Activated naive CD4-positive, alpha-beta T cell treated with anti-CD3 and anti-CD28 coated beads for 36 hours (primary cell): ENCODE results near the gene SS18. TPM values are rescaled to one million over a fixed set of nuclear protein-coding genes. Genes with fewer than 3 reads are reported as not detected.

Experiments used
- CTCF ChIA-PET: fragments of 350-600 bp; sonication (Branson Sonifier 250); formaldehyde crosslinking; loops from one replicate; lab custom pipeline; 2021; ENCODE audit warnings: antibody characterized with exemption; lab: Charles Lee
- DNase-seq: peaks from one replicate; pipeline ENCODE4 v3.0.0-alpha.2; 2020
- H3K27ac Mint-ChIP-seq: one replicate; pipeline ENCODE4 v1.8.0; 2021; ENCODE audit warnings: mild to moderate bottlenecking, mixed read lengths
- H3K27me3 Mint-ChIP-seq: one replicate; pipeline ENCODE4 v1.8.0; 2021; ENCODE audit warnings: low read depth, mixed read lengths
- H3K36me3 Mint-ChIP-seq: one replicate; pipeline ENCODE4 v1.8.0; 2021; ENCODE audit warnings: low read depth, mixed read lengths
- H3K4me1 Mint-ChIP-seq: one replicate; pipeline ENCODE4 v1.8.0; 2021; ENCODE audit warnings: low read depth, mixed read lengths
- H3K4me3 Mint-ChIP-seq: one replicate; pipeline ENCODE4 v1.8.0; 2021; ENCODE audit warnings: mild to moderate bottlenecking, moderate library complexity, mixed read lengths
- H3K9me3 Mint-ChIP-seq: one replicate; pipeline ENCODE4 v1.8.0; 2021; ENCODE audit warnings: mixed read lengths
- intact Hi-C: fragments of 100-400 bp; cut with micrococcal nuclease; formaldehyde crosslinking; loops from one replicate; pipeline ENCODE4 v1.15.1; 2023
- total RNA-seq, 2 experiments: library from RNA; stranded (reverse); gene quantifications; one replicate each; pipeline ENCODE4 v1.2.3, GENCODE V29; 2021

SS18 gene
- total RNA-seq, 2 experiments from 2014 or later = 42.2 to 42.9 TPM

DNA sequence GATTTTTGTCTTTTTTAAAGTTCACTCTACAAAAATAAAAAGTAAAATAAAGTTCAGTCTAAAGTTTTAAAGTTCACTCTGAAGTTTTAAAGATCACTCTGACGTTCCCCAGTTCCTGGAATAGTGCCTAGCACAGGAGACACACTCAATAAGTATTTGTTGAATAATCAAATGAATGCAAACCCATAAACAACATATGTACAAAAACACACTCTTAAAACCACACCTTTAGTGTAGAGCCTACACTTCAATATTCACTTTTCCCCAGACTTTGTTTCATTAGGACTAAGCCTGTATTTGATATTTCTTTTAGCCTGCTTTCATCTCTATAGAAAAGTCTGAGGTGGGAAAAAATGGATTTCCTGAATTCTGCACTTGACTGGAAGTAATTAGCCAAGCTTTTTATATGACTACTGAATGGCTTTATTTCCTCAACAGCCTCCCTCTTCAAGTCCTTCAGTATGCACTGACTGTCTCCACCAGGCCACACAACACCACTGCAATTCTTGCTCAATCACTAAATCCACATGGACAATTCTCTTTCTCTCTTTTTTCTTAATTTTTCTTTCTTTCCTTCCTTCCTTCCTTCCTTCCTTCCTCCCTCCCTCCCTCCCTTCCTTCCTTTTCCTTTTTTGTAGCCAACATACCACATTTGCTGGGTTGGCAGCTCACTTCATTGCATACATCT is 104.6 kb downstream of the SS18 start:
- intact Hi-C loops = no loop called here
- no peak overlapping the region for H3K27ac Mint-ChIP-seq
- no peak overlapping the region for H3K4me3 Mint-ChIP-seq
- no peaks in the 10 kb centered on the region for H3K4me1 Mint-ChIP-seq
- DNase-seq = no peak
- peaks cover 4% of the 10 kb centered on the region for H3K27me3 Mint-ChIP-seq
- CTCF ChIA-PET = interaction anchor here (0.9 kb wide), 1 partner anchor 65 kb away, joined by 3 read pairs; no protein-coding TSS in a partner anchor
- no peaks in the 10 kb centered on the region for H3K9me3 Mint-ChIP-seq
- H3K36me3 Mint-ChIP-seq = no peaks in the 10 kb centered on the region

DNA sequence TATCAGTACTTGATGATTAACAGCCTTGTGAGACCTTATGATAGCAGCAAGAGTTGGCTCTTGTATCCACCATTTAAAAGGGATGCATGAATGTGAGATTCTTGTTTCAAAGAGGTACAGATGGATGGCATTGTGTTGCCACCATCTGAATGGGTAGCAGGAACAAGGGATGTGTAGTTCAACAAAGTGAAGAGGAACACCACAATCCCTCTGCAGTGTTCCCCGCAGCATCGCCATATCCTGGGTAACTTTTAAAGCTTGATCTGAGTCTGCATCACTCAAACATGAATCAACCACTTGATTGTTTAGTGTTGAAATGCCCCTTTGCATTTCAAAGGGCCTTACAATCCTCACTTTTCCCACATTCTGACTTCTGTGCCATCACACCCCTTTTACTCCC is 106.7 kb downstream of the SS18 start:
- CTCF ChIA-PET = interaction anchor here (0.6 kb wide), 1 partner anchor 31 kb away, joined by 5 read pairs; no protein-coding TSS in a partner anchor
- Mint-ChIP-seq H3K36me3 (no peaks in the 10 kb centered on the region), H3K4me3 (no peak overlapping the region), H3K27me3 (peaks cover 4% of the 10 kb centered on the region), H3K4me1 (no peaks in the 10 kb centered on the region), H3K9me3 (no peaks in the 10 kb centered on the region), H3K27ac (no peak overlapping the region)
- intact Hi-C loops = no loop called here
- DNase-seq = no peak

DNA sequence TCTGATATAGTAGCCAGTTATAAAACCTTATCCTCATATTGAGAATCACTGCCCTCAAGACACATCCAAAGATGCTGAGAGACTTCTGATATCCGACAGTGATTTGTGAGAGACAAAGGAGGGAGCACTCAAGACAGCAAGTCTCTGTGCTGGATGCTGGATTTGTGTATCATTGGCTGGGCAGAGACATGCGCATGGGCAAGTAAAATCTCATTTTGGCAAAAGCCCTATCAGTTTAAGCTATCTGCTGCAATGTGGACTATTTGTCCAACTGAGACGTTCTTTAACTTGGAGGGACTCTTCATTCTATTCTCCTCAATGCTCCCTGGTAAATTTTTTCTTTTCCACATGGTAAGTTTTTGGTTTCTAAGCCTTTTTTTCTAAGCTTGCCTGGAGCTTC is 107.5 kb downstream of the SS18 start:
- no peak overlapping the region for H3K27ac Mint-ChIP-seq
- H3K4me1 Mint-ChIP-seq = no peaks in the 10 kb centered on the region
- CTCF ChIA-PET = interaction anchor here (1.2 kb wide), 1 partner anchor 13 kb away, joined by 3 read pairs; no protein-coding TSS in a partner anchor
- H3K4me3 Mint-ChIP-seq = no peak overlapping the region
- H3K9me3 Mint-ChIP-seq = no peaks in the 10 kb centered on the region
- H3K27me3 Mint-ChIP-seq = peaks cover 4% of the 10 kb centered on the region
- no peaks in the 10 kb centered on the region for H3K36me3 Mint-ChIP-seq
- DNase-seq = no peak
- intact Hi-C loops = no loop called here

DNA sequence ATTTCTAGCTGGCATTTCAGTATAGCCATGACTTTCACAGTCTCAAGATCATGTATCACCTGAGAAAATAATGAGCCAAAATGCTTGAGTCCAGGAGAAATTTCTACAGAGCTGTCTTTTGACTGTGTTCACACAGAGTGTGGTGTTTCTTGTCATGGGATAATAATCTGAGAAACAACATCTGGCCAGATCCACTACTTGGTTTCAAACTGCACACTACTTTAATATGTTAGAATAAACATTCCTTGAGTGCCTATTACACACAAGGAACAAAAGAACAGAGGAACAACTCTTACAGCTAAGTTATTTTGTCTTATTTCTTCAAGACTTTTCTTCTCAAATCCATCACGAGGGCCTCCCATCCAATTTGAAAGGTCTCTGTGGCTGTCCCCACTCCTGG is 108.3 kb downstream of the SS18 start:
- CTCF ChIA-PET = interaction anchor here (0.6 to 1.2 kb wide), 2 partner anchors 14 to 402 kb away, joined by 3 to 4 read pairs; no protein-coding TSS in a partner anchor
- Mint-ChIP-seq H3K9me3 (no peaks in the 10 kb centered on the region), H3K4me1 (no peaks in the 10 kb centered on the region), H3K27me3 (peaks cover 4% of the 10 kb centered on the region), H3K27ac (no peak overlapping the region), H3K36me3 (no peaks in the 10 kb centered on the region), H3K4me3 (no peak overlapping the region)
- intact Hi-C loops = no loop called here
- no peak for DNase-seq

DNA sequence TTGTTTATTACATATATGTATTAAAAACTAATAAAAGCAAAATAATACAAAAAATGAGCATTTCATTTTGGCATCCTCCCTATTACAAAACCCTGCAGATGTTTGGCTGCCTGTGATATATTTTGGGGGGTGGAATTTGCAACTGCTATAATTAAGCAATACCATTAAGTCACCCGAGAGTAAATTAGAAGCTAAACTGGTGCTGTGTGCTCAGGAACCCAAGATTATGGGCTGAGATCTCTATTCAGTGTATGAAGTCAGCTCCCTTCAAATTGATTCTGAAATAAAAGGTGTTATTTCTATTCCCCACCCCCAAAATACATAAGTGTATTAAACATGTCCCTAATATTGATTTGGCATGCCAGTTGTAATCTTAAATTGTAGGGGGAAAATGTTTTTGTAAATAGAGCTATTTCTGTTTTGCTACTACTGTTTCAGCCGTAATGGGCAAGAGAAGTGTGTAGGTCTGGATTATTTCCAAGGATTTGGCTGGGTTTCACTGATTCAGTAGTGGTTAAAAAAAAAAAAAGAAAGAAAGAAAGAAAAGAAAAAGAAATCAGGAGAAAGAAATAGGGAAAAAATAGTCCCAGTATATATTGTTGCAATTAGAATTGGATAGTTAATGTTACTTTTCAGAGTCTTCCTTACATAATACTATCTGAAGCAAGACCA is 110.9 kb downstream of the SS18 start:
- peaks cover 2% of the 10 kb centered on the region for H3K27me3 Mint-ChIP-seq
- H3K4me1 Mint-ChIP-seq = no peaks in the 10 kb centered on the region
- no peak for DNase-seq
- H3K27ac Mint-ChIP-seq = no peak overlapping the region
- H3K9me3 Mint-ChIP-seq = no peaks in the 10 kb centered on the region
- CTCF ChIA-PET = no interaction called here
- no peaks in the 10 kb centered on the region for H3K36me3 Mint-ChIP-seq
- H3K4me3 Mint-ChIP-seq = no peak overlapping the region
- intact Hi-C loops = no loop called here

DNA sequence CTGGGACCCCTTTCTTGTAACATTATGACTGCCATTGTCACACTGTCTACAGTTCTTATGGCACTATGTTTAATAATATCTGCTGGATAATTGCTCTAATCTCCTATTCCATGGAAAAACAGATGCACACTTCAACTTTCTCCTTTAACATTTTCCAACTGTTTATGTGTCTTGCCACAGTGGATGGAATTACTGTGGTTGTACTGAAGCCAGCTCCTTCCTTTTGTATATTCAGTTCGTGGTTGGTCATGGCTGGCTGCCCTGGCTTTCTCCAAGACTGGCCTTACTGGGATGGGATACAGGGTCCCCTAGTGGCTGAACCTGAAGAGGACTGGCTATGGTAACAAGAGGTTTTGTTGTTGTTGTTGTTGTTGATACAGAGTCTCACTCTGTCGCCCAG is 113.9 kb downstream of the SS18 start:
- Mint-ChIP-seq H3K4me1 (no peaks in the 10 kb centered on the region), H3K27ac (no peak overlapping the region), H3K27me3 (peaks cover 3% of the 10 kb centered on the region), H3K36me3 (no peaks in the 10 kb centered on the region), H3K4me3 (no peak overlapping the region), H3K9me3 (no peaks in the 10 kb centered on the region)
- no peak for DNase-seq
- CTCF ChIA-PET = no interaction called here
- intact Hi-C loops = no loop called here

DNA sequence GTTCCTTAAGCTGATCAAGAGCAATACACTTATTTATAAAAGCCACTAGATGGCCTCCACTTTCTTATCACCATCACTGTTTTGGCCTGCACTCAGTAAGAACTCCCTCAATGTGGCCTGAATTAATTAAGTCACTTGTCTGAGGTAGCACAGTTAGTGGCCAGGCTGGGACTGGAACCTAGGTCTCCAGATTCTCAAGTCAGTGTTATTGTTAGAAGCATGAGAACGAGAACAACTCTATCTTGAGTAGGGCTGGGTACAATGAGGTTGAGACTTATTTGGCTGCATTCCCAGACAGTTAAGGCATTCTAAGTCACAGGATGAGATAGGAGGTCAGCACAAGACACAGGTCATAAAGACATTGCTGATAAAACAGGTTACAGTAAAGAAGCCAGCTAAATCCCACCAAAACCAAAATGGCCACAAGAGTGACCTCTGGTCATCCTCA is 115.8 kb downstream of the SS18 start:
- peaks cover 3% of the 10 kb centered on the region for H3K27me3 Mint-ChIP-seq
- CTCF ChIA-PET = interaction anchor here (0.7 kb wide), 1 partner anchor 33 kb away, joined by 3 read pairs; no protein-coding TSS in a partner anchor
- no peaks in the 10 kb centered on the region for H3K4me1 Mint-ChIP-seq

More for the DNA sequence above, 115.8 kb downstream of the SS18 start:
- Mint-ChIP-seq H3K36me3 (no peaks in the 10 kb centered on the region), H3K9me3 (no peaks in the 10 kb centered on the region), H3K27ac (no peak overlapping the region), H3K4me3 (no peak overlapping the region)
- intact Hi-C loops = no loop called here
- DNase-seq = no peak

Other genes starting within 250 kb of the SS18 start
- gene PSMA8, start 43.3 kb upstream of the SS18 start, total RNA-seq = 1 to 10 TPM; 2.1 TPM
- 10 to 100 TPM; 15.9 to 16.3 TPM for gene TAF4B, start 135.8 kb upstream of the SS18 start, total RNA-seq